GM23338 (cell line): ENCODE results near the gene TRPM3. TPM values are rescaled to one million over a fixed set of nuclear protein-coding genes. Genes with fewer than 3 reads are reported as not detected.

Source experiments
- ATAC-seq: fragments of 200-7000 bp; cut with Tn5 transposase; 3 replicates; pipeline ENCODE4 v1.9.1; 2020
- DNase-seq: peaks from one replicate; pipeline ENCODE4 v3.0.0-alpha.2; 2015; ENCODE audit warnings: low spot score
- H2AFZ ChIP-seq: fragments of 200-600 bp; sonication (generic); 2 replicates; pipeline ENCODE4 v1.8.0; 2016; ENCODE audit warnings: antibody characterized with exemption, mild to moderate bottlenecking, moderate library complexity
- H3F3A ChIP-seq: fragments of 200-600 bp; sonication (generic); replicated peaks from 2 replicates; pipeline ENCODE4 v1.8.0; 2017; ENCODE audit warnings: antibody characterized with exemption, mixed run types, low read depth
- H3K27ac ChIP-seq: fragments of 200-600 bp; sonication (generic); 2 replicates; pipeline ENCODE4 v1.6.1; 2016; ENCODE audit warnings: low read depth
- H3K27me3 ChIP-seq: fragments of 200-600 bp; sonication (generic); 2 replicates; pipeline ENCODE4 v1.8.0; 2016; ENCODE audit warnings: mild to moderate bottlenecking, mixed run types, moderate library complexity; ENCODE audit not compliant: insufficient read depth
- H3K36me3 ChIP-seq: fragments of 200-600 bp; sonication (generic); 2 replicates; pipeline ENCODE4 v1.8.0; 2016; ENCODE audit warnings: mild to moderate bottlenecking; ENCODE audit not compliant: insufficient read depth
- H3K4me1 ChIP-seq: fragments of 200-600 bp; sonication (generic); 2 replicates; pipeline ENCODE4 v1.8.0; 2016; ENCODE audit warnings: mild to moderate bottlenecking, moderate library complexity; ENCODE audit not compliant: insufficient read depth
- H3K4me2 ChIP-seq: fragments of 200-600 bp; sonication (generic); 2 replicates; pipeline ENCODE4 v1.7.1; 2017; ENCODE audit warnings: mixed run types
- H3K4me3 ChIP-seq: fragments of 200-600 bp; sonication (generic); 2 replicates; pipeline ENCODE4 v1.6.1; 2016; ENCODE audit warnings: mixed run types
- H3K79me2 ChIP-seq: fragments of 200-600 bp; sonication (generic); replicated peaks from 2 replicates; pipeline ENCODE4 v1.8.0; 2017; ENCODE audit warnings: mild to moderate bottlenecking; ENCODE audit not compliant: insufficient read depth
- H3K9me2 ChIP-seq: fragments of 200-600 bp; sonication (generic); 2 replicates; pipeline ENCODE4 v1.8.0; 2017; ENCODE audit not compliant: insufficient read depth
- H4K20me1 ChIP-seq: fragments of 200-600 bp; sonication (generic); replicated peaks from 2 replicates; pipeline ENCODE4 v1.8.0; 2017; ENCODE audit warnings: mild to moderate bottlenecking; ENCODE audit not compliant: insufficient read depth
- H3K27ac Mint-ChIP-seq: 2 replicates; pipeline ENCODE4 v1.8.0; 2020; ENCODE audit warnings: inconsistent platforms, mild to moderate bottlenecking, moderate library complexity, mixed read lengths
- H3K27me3 Mint-ChIP-seq: 3 replicates; pipeline ENCODE4 v1.8.0; 2022; ENCODE audit warnings: low read depth, mild to moderate bottlenecking, moderate library complexity, mixed read lengths, inconsistent platforms; ENCODE audit not compliant: insufficient read depth, poor library complexity
- H3K36me3 Mint-ChIP-seq: 3 replicates; pipeline ENCODE4 v1.8.0; 2021; ENCODE audit warnings: low read depth, mild to moderate bottlenecking, inconsistent platforms, moderate library complexity, mixed read lengths
- H3K4me1 Mint-ChIP-seq: 3 replicates; pipeline ENCODE4 v1.8.0; 2020; ENCODE audit warnings: mild to moderate bottlenecking, inconsistent platforms, mixed read lengths
- H3K4me3 Mint-ChIP-seq: 3 replicates; pipeline ENCODE4 v1.8.0; 2021; ENCODE audit warnings: moderate library complexity, mild to moderate bottlenecking, inconsistent platforms, mixed read lengths
- H3K9me3 Mint-ChIP-seq: 3 replicates; pipeline ENCODE4 v1.8.0; 2020; ENCODE audit warnings: moderate library complexity, mild to moderate bottlenecking, inconsistent platforms, mixed read lengths
- CREB1 ChIP-seq: fragments of 250-450 bp; sonication (Bioruptor Pico); IDR thresholded peaks from 2 replicates; pipeline ENCODE4 v1.5.0; 2020; ENCODE audit warnings: low read depth, mild to moderate bottlenecking, moderate library complexity
- EZH2 ChIP-seq: fragments of 200-600 bp; sonication (generic); IDR thresholded peaks from one replicate; pipeline ENCODE4 v1.8.0; 2017; ENCODE audit warnings: antibody characterized with exemption, mild to moderate bottlenecking, low read depth; ENCODE audit not compliant: unreplicated experiment
- EZH2phosphoT487 ChIP-seq: fragments of 200-600 bp; sonication (generic); IDR thresholded peaks from one replicate; pipeline ENCODE4 v1.8.1; 2018; ENCODE audit warnings: antibody characterized with exemption; ENCODE audit not compliant: unreplicated experiment
- JUNB ChIP-seq: IDR thresholded peaks from one replicate; pipeline ENCODE4 v1.6.1; 2016; ENCODE audit warnings: antibody characterized with exemption; ENCODE audit not compliant: unreplicated experiment
- NANOG ChIP-seq: IDR thresholded peaks from 2 replicates; pipeline ENCODE4 v1.6.1; 2016; ENCODE audit warnings: antibody characterized with exemption, borderline replicate concordance
- POLR2AphosphoS5 ChIP-seq: IDR thresholded peaks from 2 replicates; pipeline ENCODE4 v1.6.1; 2016; ENCODE audit warnings: antibody characterized with exemption, low read depth
- STAT1 ChIP-seq: IDR thresholded peaks from one replicate; pipeline ENCODE4 v1.6.1; 2016; ENCODE audit warnings: antibody characterized with exemption; ENCODE audit not compliant: unreplicated experiment
- ZNF114 ChIP-seq: fragments of 250-450 bp; sonication (Bioruptor Pico); IDR thresholded peaks from 2 replicates; pipeline ENCODE4 v1.5.0; 2020; ENCODE audit warnings: mild to moderate bottlenecking, moderate library complexity
- ZNF331 ChIP-seq: fragments of 250-450 bp; sonication (Bioruptor Pico); IDR thresholded peaks from 2 replicates; pipeline ENCODE4 v1.5.0; 2020; ENCODE audit warnings: low read depth, mild to moderate bottlenecking, moderate library complexity
- polyA plus RNA-seq: library from polyadenylated mRNA; unstranded; fragments of >200 nt; fragmentation: Nextera tagmentation; extraction: Ambion mirVana; gene quantifications from 2 replicates; pipeline ENCODE4 v1.2.1, GENCODE V29; 2016
- total RNA-seq: library from RNA; depleted of rRNA; stranded (reverse); fragments of >200 nt; shearing (Covaris generic); gene quantifications from 2 replicates; pipeline ENCODE4 v1.2.3, GENCODE V29; 2014
- TF ChIP-seq, protein P1 (sequence below): fragments of 250-450 bp; sonication (Bioruptor Pico); IDR thresholded peaks from 2 replicates; pipeline ENCODE4 v1.5.0; 2020; ENCODE audit warnings: mild to moderate bottlenecking, moderate library complexity
- TF ChIP-seq, protein P2 (sequence below), 2 experiments: fragments of 200-600 bp in 1 of 2; sonication (generic) in 1 of 2; conservative IDR thresholded peaks; 2 replicates each; pipeline versions ENCODE4 v1.5.1 to v1.6.1; 2016 to 2017; ENCODE audit warnings: antibody characterized with exemption in 2 of 2, low read depth in 2 of 2, mild to moderate bottlenecking in 2 of 2, moderate library complexity in 1 of 2
- TF ChIP-seq, protein P3 (sequence below): IDR thresholded peaks from 2 replicates; pipeline ENCODE4 v1.6.1; 2016; ENCODE audit warnings: antibody characterized with exemption

The TRPM3 gene
- total and polyA plus RNA-seq, 2 experiments from 2014 or later, result 2.8 to 8.2 TPM

DNA sequence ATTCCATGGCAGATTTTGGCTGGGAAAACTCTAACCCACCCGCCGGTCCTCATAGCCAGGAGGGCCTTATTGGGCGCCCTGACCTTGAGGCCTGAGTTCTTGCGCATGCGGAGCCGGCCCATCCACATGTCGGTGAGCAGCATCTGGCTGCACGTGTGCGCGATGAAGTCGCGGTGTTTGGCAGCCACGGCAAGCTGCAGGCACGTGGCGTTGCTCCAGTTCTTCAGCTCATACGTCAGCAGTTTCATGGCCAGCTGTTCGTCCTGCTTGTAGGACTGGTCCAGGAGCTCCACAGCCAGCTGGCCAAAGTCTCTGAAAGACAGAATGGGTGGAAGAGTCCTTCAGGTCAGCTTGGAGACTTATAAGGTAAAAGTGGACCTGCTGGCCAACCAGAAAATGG lies 502.6 kb downstream of the TRPM3 start:
- H3K4me3 Mint-ChIP-seq, result no peak overlapping the region
- ATAC-seq (no peak), DNase-seq (no peak)
- H3K9me3 Mint-ChIP-seq, result peaks cover 9% of the 10 kb centered on the region; the same call in 2 of the 3 replicates
- H3K79me2 ChIP-seq, result no peaks in the 10 kb centered on the region
- no peak overlapping the region for H3K27ac Mint-ChIP-seq
- TF ChIP-seq ZNF114 (CRISPR knock-in tag) (no peak), NANOG (no peak), STAT1 (no peak), CREB1 (CRISPR knock-in tag) (no peak), EZH2phosphoT487 (no peak), POLR2AphosphoS5 (no peak), EZH2 (no peak), JUNB (no peak), ZNF331 (CRISPR knock-in tag) (no peak)
- TF ChIP-seq, protein P1, sequence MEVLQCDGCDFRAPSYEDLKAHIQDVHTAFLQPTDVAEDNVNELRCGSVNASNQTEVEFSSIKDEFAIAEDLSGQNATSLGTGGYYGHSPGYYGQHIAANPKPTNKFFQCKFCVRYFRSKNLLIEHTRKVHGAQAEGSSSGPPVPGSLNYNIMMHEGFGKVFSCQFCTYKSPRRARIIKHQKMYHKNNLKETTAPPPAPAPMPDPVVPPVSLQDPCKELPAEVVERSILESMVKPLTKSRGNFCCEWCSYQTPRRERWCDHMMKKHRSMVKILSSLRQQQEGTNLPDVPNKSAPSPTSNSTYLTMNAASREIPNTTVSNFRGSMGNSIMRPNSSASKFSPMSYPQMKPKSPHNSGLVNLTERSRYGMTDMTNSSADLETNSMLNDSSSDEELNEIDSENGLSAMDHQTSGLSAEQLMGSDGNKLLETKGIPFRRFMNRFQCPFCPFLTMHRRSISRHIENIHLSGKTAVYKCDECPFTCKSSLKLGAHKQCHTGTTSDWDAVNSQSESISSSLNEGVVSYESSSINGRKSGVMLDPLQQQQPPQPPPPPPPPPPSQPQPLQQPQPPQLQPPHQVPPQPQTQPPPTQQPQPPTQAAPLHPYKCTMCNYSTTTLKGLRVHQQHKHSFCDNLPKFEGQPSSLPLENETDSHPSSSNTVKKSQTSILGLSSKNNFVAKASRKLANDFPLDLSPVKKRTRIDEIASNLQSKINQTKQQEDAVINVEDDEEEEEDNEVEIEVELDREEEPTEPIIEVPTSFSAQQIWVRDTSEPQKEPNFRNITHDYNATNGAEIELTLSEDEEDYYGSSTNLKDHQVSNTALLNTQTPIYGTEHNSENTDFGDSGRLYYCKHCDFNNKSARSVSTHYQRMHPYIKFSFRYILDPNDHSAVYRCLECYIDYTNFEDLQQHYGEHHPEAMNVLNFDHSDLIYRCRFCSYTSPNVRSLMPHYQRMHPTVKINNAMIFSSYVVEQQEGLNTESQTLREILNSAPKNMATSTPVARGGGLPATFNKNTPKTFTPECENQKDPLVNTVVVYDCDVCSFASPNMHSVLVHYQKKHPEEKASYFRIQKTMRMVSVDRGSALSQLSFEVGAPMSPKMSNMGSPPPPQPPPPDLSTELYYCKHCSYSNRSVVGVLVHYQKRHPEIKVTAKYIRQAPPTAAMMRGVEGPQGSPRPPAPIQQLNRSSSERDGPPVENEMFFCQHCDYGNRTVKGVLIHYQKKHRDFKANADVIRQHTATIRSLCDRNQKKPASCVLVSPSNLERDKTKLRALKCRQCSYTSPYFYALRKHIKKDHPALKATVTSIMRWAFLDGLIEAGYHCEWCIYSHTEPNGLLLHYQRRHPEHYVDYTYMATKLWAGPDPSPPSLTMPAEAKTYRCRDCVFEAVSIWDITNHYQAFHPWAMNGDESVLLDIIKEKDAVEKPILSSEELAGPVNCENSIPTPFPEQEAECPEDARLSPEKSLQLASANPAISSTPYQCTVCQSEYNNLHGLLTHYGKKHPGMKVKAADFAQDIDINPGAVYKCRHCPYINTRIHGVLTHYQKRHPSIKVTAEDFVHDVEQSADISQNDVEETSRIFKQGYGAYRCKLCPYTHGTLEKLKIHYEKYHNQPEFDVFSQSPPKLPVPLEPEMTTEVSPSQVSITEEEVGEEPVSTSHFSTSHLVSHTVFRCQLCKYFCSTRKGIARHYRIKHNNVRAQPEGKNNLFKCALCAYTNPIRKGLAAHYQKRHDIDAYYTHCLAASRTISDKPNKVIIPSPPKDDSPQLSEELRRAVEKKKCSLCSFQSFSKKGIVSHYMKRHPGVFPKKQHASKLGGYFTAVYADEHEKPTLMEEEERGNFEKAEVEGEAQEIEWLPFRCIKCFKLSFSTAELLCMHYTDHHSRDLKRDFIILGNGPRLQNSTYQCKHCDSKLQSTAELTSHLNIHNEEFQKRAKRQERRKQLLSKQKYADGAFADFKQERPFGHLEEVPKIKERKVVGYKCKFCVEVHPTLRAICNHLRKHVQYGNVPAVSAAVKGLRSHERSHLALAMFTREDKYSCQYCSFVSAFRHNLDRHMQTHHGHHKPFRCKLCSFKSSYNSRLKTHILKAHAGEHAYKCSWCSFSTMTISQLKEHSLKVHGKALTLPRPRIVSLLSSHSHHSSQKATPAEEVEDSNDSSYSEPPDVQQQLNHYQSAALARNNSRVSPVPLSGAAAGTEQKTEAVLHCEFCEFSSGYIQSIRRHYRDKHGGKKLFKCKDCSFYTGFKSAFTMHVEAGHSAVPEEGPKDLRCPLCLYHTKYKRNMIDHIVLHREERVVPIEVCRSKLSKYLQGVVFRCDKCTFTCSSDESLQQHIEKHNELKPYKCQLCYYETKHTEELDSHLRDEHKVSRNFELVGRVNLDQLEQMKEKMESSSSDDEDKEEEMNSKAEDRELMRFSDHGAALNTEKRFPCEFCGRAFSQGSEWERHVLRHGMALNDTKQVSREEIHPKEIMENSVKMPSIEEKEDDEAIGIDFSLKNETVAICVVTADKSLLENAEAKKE (CRISPR knock-in tag), result no peak
- TF ChIP-seq, protein P2, sequence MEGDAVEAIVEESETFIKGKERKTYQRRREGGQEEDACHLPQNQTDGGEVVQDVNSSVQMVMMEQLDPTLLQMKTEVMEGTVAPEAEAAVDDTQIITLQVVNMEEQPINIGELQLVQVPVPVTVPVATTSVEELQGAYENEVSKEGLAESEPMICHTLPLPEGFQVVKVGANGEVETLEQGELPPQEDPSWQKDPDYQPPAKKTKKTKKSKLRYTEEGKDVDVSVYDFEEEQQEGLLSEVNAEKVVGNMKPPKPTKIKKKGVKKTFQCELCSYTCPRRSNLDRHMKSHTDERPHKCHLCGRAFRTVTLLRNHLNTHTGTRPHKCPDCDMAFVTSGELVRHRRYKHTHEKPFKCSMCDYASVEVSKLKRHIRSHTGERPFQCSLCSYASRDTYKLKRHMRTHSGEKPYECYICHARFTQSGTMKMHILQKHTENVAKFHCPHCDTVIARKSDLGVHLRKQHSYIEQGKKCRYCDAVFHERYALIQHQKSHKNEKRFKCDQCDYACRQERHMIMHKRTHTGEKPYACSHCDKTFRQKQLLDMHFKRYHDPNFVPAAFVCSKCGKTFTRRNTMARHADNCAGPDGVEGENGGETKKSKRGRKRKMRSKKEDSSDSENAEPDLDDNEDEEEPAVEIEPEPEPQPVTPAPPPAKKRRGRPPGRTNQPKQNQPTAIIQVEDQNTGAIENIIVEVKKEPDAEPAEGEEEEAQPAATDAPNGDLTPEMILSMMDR (conservative IDR thresholded peaks at IDR 0.05; ENCODE audit: low read depth in 2 of 2), result no peak
- TF ChIP-seq, protein P3, sequence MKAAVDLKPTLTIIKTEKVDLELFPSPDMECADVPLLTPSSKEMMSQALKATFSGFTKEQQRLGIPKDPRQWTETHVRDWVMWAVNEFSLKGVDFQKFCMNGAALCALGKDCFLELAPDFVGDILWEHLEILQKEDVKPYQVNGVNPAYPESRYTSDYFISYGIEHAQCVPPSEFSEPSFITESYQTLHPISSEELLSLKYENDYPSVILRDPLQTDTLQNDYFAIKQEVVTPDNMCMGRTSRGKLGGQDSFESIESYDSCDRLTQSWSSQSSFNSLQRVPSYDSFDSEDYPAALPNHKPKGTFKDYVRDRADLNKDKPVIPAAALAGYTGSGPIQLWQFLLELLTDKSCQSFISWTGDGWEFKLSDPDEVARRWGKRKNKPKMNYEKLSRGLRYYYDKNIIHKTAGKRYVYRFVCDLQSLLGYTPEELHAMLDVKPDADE, result no peak
- 0 out of 2 replicates have a peak, but pooled peaks cover 7% of the 10 kb centered on the region for H3K36me3 ChIP-seq
- peaks cover 6% of the 10 kb centered on the region; the same call in 1 of the 2 replicates for H3K9me2 ChIP-seq
- H3K27me3 Mint-ChIP-seq, result peaks cover 2% of the 10 kb centered on the region
- H3K4me1 ChIP-seq, result no peaks in the 10 kb centered on the region; the same call in 1 of the 2 replicates
- H3K4me2 ChIP-seq, result no peak overlapping the region
- no peak overlapping the region for H2AFZ ChIP-seq
- H3K4me1 Mint-ChIP-seq, result no peaks in the 10 kb centered on the region
- H3F3A ChIP-seq, result no peaks in the 10 kb centered on the region
- no peak overlapping the region for H3K4me3 ChIP-seq
- H3K27ac ChIP-seq, result no peak overlapping the region
- no peaks in the 10 kb centered on the region for H3K27me3 ChIP-seq
- H4K20me1 ChIP-seq, result no peaks in the 10 kb centered on the region
- H3K36me3 Mint-ChIP-seq, result peaks cover 15% of the 10 kb centered on the region; the same call in 2 of the 3 replicates
